ENCODE measurements around the gene WWOX.

DNA sequence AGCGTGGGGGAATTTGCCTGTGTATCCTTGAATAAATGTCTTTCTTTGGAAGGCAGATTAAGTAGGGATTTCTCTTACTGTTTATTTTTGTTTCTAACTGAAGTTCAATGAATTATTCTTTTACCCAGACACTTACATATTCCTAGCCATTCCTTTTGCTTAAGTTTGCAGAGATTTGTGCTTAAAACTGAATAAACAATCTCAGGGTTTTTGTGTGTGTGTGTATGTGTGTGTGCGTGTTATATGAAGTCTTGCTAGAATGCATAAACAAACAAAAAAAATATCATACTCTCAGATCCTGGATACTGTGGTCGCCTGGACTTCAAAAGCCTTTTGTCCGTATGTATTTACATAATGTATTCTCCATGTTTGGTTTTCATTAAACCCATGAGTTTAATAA, 828.3 kb downstream of the WWOX start:
- TF ChIP-seq CTCF (conservative IDR thresholded peaks at IDR 0.05; ENCODE audit: low read depth, low read length) (no peak), POLR2A (IDR thresholded peaks at IDR 0.05; ENCODE audit: low read depth, low read length) (no peak), NFE2L2 (IDR thresholded peaks at IDR 0.05; ENCODE audit: low read depth, low read length) (no peak), RCOR1 (IDR thresholded peaks at IDR 0.05; ENCODE audit: insufficient replicate concordance, low read length) (no peak), SMC3 (IDR thresholded peaks at IDR 0.05; ENCODE audit: low read depth, low read length) (no peak), CEBPB (IDR thresholded peaks at IDR 0.05; ENCODE audit: low read depth, low read length) (no peak)
